Activated CD4-positive, CD25-positive, alpha-beta regulatory T cell treated with anti-CD3 and anti-CD28 coated beads, Interleukin-2, amount 50 U/mL, for 16 hours (primary cell): Measurements from ENCODE around the gene S100A4.
A peak's percentile ranks its signal among the peaks of the same experiment; 100 is the strongest.
"Not testable (repeated sequence)": the region's sequence is repeated elsewhere in the genome, so short reads cannot be mapped to it uniquely, and the experiment has no call there.

Experiments used
- DNase-seq: peaks from one replicate; pipeline ENCODE4 v3.0.0-alpha.2; 2020; ENCODE audit warnings: low read depth, low spot score

S100A4 gene

GRCh38 chr1:153545067-153546055, at the start of gene S100A4:
TSS of gene S100A4 (minus strand) at chr1:153545806. CDS start at chr1:153544794, 1,012 bp downstream.
- peak; percentile 78 for DNase-seq

DNA sequence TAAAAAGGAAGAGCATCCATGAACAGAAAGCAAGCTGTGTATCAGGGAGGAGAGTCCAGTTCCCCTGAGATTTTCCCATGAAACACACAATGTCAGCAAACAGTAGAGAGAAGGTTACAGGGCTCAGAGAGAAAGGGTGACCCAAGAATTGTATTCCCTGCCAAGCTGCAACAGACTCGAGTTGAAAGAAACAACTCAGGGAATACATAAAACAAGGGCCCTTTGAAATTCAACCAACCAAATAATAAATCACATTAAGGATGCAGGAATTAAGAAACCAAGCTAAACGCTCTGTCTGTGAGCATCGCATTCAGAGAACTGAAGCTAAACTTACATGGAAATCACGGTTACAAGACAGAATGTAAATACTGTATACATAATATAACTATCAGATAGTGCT, 47.1 kb upstream of the S100A4 start:
- no peak for DNase-seq

DNA sequence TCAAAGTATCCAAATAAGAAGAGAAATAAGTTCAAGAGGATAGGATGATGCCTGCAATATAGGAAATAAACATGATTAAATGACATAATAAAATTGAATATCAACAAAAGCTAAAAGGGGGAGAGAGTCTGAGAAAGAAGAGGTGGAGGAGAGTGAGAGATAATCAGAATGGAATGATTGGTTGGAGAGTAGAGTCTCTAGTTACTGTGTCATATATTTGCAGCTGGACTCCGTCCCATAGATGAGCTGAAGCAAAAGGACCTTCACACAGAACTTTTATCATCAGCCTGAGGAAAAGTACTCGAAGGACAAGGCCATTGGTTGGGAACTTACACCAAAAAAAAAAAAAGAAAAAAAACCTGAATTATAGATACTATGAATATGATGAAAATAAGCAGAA, 42.9 kb upstream of the S100A4 start:
- no peak for DNase-seq

DNA sequence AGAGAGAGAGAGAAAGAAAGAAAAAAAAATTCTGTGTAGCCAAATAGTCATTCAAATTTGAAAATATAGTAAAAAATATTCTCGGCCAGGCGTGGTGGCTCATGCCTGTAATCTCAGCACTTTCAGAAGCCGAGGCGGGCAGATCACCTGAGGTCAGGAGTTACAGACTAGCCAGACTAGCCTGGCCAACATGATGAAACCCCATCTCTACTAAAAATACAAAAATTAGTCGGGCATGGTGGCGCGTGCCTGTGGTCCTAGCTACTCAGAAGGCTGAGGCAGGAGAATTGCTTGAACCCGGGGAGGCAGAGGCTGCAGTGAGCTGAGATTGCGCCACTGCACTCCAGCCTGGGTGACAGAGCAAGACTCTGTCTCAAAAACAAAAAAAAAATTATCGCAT, 42.4 kb upstream of the S100A4 start:
- not testable (repeated sequence) for DNase-seq

- DNase-seq = no peak
These were observed 41.7 kb upstream of the S100A4 start for GRCh38 chr1:153587314-153587713.

DNA sequence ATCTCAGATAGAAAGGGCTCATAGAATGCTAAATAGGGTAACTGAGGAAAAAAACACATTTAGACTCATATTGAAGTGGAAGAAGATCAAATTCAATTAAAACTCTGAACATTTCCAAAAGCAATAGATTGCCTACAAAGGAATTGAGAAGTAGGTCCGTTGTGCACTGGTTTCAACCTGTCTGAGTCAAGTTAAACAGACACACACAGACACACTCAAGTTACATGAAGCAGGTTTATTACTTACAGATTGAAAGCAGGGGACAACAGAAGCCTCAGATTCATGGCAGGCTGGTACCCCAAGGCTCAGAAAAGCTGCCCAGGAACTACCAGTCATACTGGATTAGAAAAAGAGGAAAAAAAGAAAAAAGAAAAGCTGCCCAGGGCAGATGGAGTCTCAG, 40.7 kb upstream of the S100A4 start:
- no peak for DNase-seq

DNA sequence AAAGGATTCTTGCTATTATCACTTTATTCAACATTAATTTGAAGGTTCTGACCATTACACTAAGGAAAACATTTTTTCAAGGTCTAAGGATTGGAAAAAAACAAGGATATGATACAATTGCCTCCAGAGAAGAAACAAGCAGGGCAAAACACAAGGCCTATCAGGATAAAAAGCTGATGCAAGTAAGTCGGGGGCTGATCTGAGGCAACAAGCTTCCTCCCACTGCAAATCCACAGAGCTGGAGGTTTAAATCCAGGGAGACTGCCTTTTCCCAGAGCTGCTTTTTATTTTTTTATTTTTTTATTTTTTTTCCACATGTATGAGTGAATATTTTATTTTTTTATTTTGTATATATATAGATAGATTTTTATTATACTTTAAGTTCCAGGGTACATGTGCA, 39.4 kb upstream of the S100A4 start:
- no peak for DNase-seq

DNA sequence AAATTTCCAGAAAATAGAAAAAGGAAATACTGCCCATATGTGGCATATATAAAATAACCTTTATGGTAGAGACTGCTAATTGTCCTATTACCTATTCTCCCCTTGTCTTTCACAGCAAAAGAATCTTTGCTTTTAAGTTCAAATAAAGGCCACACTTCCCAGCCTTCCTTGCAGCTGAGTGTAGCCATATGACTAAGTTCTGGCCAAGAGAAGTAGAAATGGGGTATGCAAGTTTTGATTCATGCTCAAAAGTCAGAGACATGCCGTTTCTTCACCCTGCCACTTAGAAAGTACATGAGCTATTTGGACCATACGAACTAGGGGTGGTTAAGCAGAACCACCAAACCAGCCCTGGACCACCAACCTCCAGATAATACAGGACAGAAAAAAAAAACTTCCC, 38.4 kb upstream of the S100A4 start:
- DNase-seq = no peak

DNA sequence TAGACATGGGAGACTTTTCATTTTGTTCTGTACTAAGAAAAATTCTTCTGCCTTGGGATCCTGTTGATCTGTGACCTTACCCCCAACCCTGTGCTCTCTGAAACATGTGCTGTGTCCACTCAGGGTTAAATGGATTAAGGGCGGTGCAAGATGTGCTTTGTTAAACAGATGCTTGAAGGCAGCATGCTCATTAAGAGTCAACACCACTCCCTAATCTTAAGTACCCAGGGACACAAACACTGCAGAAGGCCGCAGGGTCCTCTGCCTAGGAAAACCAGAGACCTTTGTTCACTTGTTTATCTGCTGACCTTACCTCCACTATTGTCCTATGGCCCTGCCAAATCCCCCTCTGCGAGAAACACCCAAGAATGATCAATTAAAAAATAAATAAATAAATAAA, 37.9 kb upstream of the S100A4 start:
- DNase-seq = not testable (repeated sequence)

- not testable (repeated sequence) for DNase-seq
These were observed 37.2 kb upstream of the S100A4 start for GRCh38 chr1:153582836-153583235.

GRCh38 chr1:153578936-153579335, 33.3 kb upstream of the S100A4 start:
- no peak for DNase-seq

DNA sequence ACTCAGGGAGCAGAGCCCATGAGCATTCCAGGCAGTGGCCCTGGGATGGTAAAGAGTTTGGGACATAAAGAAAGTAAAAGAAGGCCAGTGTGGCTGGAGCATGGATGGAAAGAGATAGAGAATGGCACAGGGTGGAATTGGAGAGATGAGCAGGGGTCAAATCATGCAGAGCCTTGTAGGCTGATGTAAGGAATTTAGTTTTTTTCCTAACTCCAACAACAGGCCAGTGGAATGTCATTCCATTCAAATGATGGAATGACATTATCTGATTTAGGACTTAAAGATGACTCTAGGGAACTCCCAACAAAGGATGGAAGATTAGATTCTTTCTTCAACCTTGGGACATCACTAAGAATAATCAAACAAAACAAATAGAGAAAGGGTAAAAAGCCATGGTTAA, 32.9 kb upstream of the S100A4 start:
- no peak for DNase-seq

GRCh38 chr1:153577624-153578051, 32.0 kb upstream of the S100A4 start:
- no peak for DNase-seq

DNA sequence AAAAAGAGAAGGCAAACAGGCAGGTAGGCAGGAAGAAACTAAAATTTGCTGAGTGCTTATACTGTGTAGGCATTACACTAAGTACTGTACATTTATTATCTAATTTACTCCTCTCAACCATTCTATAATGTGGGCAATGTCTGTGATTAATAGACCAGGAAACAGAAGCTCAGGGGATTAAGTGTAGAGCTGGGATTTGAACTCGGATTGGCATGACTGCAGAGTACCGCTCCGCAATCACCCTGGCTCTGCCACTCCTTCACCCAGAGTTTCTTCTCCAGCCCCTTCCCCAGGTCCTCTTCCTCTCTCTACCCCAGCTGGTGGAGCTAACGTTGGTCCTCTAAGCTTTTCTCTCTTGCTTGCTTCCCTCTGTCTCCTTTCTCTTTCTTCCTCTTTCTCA, 31.5 kb upstream of the S100A4 start:
- DNase-seq = no peak

DNA sequence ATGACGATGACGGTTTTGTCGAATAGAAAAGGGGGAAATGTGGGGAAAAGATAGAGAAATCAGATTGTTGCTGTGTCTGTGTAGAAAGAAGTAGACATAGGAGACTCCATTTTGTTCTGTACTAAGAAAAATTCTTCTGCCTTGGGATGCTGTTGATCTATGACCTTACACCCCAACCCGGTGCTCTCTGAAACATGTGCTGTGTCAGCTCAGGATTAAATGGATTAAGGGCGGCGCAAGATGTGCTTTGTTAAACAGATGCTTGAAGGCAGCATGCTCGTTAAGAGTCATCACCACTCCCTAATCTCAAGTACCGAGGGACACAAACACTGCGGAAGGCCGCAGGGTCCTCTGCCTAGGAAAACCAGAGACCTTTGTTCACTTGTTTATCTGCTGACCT, 29.9 kb upstream of the S100A4 start:
- DNase-seq = not testable (repeated sequence)

DNA sequence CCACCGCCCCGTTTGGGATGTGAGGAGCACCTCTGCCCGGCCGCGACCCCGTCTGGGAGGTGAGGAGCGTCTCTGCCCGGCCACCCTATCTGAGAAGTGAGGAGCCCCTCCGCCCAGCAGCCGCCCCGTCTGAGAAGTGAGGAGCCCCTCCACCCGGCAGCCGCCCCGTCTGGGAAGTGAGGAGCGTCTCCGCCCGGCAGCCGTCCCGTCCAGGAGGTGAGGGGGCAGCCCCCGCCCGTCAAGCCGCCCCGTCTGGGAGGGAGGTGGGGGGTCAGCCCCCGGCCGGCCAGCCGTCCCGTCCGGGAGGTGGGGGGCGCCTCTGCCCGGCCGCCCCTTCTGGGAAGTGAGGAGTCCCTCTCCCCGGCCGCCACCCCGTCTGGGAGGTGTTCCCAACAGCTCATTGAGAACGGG, 29.5 kb upstream of the S100A4 start:
- not testable (repeated sequence) for DNase-seq

GRCh38 chr1:153573351-153573750, 27.7 kb upstream of the S100A4 start:
- no peak for DNase-seq

DNA sequence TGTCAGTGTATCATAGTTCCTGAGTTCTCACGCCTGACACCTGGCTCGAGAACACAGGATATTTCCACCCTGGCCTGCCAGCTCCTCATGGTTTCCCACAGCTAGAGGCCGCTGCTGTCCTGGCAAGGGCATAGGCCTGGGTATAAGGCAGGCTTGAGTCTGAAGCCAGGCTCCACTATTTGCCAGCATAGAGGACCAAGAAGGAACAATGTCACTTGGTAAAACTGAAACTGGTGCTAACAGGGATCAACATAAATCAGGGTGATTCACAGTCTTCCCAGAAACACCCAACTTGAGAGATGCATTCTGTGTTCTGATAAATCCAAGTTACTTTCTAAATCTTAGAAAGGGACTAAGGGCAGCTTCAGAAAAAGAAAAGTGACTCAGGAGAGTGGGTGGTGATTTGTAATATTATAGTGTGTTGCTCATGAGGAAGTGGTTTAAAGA, 27.0 kb upstream of the S100A4 start:
- no peak for DNase-seq

DNA sequence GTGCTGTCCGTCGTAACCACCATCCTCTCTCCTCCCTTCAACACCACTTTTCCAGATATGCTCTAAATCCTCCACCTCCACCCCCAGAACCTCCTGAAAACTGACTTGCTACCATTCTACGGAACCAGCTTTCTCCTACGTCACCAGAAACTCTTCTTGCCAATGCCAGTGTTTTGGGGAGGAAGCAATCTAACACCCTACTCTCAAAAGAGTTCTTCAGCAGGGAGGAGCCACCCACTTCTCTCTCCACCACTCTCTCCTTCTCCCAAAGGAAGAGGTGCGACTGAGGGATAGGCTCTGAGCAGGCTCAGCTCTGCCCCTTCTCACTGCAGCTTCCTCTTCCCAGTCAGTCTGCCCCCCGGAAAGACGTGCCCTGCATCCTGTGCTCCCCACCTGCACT, 26.1 kb upstream of the S100A4 start:
- no peak for DNase-seq

- no peak for DNase-seq
These were observed 25.3 kb upstream of the S100A4 start for GRCh38 chr1:153570874-153571273.

GRCh38 chr1:153569465-153569864, 23.9 kb upstream of the S100A4 start:
- no peak for DNase-seq

DNA sequence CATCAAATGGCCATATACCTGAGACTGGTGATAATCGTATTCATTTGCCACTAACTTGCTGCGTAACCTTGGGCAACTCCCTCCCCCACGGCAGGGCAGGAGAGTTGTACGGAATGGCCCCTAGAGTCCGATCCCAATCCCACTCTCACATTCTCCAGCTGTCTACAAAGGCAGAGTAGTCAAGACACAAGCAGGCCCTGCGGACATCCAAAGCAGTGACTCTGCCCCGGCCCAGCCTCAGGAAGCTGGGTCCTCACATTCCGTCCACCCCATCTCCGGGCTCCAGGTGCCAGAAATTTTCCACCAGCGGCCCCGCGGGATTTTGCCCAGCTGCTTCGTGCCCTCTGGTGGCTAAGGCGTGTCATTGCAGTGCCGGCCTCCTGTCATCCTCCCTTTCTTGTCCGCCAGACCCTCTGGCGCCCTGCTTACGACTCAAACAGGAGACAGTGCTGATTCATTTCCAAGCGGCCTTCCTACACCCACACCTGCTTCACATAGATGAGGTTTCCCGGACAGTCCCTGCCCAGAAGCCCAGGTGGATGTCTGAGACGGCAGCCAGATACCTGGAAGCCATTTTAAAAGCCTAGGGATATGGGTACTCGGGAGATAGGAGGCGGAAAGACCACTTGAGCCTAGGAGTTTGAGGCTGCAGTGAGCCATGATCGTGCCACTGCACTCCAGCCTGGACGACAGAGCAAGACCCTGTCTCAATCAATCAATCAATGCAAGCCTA, 22.9 kb upstream of the S100A4 start:
- peak; percentile 57 for DNase-seq
